GM21576 (cell line): Measurements from ENCODE around the gene CT45A5.
A peak's percentile ranks its signal among the peaks of the same experiment; 100 is the strongest.
"Not testable (repeated sequence)": the region's sequence is repeated elsewhere in the genome, so short reads cannot be mapped to it uniquely, and the experiment has no call there.

Experiments used
- ATAC-seq: cut with Tn5 transposase; IDR thresholded peaks from one replicate; pipeline ENCODE4 v1.9.1; 2021; ENCODE audit warnings: mild to moderate bottlenecking, moderate library complexity; ENCODE audit not compliant: unreplicated experiment

CT45A5 gene, protein sequence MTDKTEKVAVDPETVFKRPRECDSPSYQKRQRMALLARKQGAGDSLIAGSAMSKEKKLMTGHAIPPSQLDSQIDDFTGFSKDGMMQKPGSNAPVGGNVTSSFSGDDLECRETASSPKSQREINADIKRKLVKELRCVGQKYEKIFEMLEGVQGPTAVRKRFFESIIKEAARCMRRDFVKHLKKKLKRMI

DNA sequence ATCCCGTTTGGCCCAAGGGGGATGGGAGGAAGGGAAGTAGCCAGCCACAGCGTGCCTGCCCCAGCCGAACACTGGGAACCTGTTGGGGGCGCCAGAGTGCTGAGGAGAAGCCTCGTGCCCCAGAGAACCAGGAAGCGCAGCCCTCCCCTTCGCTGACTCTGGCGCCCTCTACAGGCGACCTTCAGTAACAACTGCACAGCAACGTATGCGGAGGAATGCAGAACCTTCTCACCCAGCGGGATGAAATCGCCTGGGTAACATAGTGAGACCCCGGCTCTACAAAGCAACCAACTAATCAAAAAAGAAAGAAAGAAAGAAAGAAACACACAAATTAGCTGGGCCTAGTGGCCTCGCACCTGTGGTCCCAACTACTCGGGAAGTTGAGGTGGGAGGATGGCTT lies at the start of gene CT45A5:
Gene CT45A5 (minus strand): TSS at position 101 of the 400 bp plus-strand sequence. CDS start 3,774 bp downstream, outside the sequence.
- ATAC-seq = not testable (repeated sequence)

DNA sequence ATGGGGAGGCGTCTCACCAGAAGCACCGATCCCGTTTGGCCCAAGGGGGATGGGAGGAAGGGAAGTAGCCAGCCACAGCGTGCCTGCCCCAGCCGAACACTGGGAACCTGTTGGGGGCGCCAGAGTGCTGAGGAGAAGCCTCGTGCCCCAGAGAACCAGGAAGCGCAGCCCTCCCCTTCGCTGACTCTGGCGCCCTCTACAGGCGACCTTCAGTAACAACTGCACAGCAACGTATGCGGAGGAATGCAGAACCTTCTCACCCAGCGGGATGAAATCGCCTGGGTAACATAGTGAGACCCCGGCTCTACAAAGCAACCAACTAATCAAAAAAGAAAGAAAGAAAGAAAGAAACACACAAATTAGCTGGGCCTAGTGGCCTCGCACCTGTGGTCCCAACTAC lies 34.6 kb upstream of the CT45A5 start, which contains the start of gene CT45A2:
Gene CT45A2 (minus strand): TSS at position 101 of the 400 bp plus-strand sequence. CDS start 3,747 bp downstream, outside the sequence.
- not testable (repeated sequence) for ATAC-seq

DNA sequence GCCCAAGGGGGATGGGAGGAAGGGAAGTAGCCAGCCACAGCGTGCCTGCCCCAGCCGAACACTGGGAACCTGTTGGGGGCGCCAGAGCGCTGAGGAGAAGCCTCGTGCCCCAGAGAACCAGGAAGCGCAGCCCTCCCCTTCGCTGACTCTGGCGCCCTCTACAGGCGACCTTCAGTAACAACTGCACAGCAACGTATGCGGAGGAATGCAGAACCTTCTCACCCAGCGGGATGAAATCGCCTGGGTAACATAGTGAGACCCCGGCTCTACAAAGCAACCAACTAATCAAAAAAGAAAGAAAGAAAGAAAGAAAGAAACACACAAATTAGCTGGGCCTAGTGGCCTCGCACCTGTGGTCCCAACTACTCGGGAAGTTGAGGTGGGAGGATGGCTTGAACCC lies 17.4 kb upstream of the CT45A5 start, which contains the start of gene CT45A6:
Gene CT45A6 (minus strand): TSS at position 101 of the 400 bp plus-strand sequence. CDS start 3,794 bp downstream, outside the sequence.
- not testable (repeated sequence) for ATAC-seq

DNA sequence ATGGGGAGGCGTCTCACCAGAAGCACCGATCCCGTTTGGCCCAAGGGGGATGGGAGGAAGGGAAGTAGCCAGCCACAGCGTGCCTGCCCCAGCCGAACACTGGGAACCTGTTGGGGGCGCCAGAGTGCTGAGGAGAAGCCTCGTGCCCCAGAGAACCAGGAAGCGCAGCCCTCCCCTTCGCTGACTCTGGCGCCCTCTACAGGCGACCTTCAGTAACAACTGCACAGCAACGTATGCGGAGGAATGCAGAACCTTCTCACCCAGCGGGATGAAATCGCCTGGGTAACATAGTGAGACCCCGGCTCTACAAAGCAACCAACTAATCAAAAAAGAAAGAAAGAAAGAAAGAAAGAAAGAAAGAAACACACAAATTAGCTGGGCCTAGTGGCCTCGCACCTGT lies 17.2 kb downstream of the CT45A5 start, which contains the start of gene CT45A3:
Gene CT45A3 (minus strand): TSS at position 101 of the 400 bp plus-strand sequence. CDS start 3,747 bp downstream, outside the sequence.
- ATAC-seq = not testable (repeated sequence)

DNA sequence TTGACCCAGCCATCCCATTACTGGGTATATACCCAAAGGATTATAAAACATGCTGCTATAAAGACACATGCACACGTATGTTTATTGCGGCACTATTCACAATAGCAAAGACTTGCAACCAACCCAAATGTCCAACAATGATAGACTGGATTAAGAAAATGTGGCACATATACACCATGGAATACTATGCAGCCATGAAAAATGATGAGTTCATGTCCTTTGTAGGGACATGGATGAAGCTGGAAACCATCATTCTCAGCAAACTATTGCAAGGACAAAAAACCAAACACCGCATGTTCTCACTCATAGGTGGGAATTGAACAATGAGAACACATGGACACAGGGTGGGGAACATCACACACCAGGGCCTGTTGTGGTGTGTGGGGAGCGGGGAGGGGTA lies 40.6 kb downstream of the CT45A5 start:
- ATAC-seq = not testable (repeated sequence)

DNA sequence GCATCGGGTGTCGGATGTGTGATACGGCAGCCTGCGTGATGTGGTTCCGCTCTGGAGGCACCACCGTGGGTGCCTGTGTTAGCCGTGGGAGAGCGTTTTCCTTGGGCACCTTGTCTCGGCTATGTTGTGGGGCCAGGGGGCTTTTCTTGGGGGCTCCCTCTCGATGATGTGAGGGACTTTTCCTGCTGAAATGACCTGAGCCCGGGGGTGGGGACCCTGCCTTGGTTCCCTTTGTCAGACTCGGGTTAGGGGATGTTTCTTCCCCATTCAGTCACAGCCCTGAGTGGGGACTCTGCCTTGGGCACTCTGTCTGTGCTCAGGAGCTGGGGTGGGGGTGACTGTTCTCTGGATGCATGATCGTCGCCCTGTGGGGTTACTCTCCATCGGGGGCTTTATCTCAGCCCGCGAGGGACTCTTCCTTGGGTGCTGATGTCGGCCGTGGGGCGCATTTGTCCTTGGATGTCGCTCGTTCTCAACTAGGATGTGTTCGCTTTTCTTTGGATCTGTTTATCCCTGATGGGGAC lies 44.0 kb downstream of the CT45A5 start:
- no peak for ATAC-seq

DNA sequence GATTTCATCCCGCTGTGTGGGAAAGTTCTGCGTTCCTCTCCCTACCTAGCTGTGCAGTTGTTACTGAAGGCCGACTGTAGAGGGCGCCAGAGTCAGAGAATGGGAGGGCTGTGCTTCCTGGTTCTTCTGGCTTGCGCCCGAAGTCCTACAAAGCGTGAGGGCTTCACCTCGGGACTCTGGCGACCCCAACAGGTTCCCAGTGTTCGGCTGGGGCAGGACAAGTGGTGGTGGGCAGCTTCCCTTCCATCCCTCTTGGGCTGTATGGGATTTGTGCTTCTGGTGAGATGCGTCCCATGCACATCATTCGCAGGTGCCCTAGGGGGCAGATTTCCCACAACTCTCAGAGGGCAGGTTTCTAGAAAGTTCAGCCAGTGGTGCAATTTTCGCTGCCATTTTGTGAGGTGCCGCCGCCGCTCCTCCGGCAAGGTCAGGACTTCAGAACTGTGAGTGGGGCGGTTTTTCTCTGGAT lies 44.6 kb downstream of the CT45A5 start:
- peak; percentile 81 for ATAC-seq

DNA sequence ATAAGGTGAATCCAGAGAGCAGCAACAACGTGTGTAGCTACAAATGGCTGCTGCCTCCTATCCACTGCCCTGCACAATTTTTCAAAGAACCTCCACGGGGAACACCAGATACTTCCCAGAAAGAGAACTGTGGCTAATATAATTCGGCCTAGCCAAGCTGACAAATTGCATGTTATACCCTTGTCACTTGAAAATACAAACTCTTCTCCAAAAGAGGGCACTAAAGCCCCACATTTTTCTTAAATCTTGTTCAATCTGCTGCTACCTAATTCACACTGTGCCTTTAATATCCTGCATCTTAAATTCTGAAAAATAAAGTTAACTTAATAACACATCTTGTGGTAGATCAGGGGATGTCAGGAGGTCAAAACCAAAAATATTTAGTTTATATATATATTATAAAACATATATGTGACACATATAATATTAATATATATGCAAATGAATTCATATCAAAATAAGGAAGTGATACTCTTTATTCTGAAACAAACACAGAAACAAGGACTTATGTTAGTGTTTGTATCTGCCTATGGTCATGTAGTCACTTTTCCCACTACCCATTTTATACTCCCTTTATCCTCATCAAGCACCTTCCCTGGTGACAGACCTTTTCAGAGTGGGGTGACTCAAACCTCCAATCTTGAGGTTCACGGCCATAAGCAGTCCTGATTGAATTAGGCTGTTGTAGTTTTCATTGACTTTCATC lies 47.8 kb downstream of the CT45A5 start:
- ATAC-seq = no peak

DNA sequence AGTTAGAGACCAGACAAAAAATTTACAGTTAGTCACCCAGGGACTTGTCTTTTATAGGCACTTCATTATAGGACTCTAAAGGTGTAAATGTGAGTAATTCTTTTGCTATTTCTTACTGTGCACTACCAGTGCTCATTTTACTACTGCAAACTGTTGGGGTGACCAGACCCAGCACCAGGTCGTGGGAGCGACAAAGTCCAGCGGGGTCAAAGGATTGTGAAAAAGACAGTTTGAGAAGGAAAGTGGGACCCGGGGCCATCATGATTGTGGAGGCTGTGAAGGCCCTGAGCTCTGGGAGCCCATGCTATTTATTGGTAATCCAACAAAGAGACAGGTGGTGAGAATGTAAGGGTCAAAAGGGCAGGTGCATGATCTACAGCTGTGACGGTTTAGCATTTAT lies 50.6 kb downstream of the CT45A5 start:
- ATAC-seq = not testable (repeated sequence)
